SU-DHL-6 (cell line): ENCODE results near the gene GPD2.

Source experiments
- CTCF ChIP-seq: fragments of 200-600 bp; sonication (generic); IDR thresholded peaks from one replicate; pipeline ENCODE4 v1.5.1; 2017; ENCODE audit warnings: antibody characterized with exemption, mild to moderate bottlenecking, low read length, moderate library complexity; ENCODE audit not compliant: insufficient read depth, poor library complexity, severe bottlenecking
- EZH2phosphoT487 ChIP-seq: fragments of 200-600 bp; sonication (generic), shearing (Covaris generic); conservative IDR thresholded peaks from 2 replicates; pipeline ENCODE4 v1.6.1; 2018; ENCODE audit warnings: mild to moderate bottlenecking, antibody characterized with exemption, low read length, moderate library complexity, mixed read lengths

GRCh38 chr2:156464106-156464505 lies 27.9 kb downstream of the GPD2 start:
- TF ChIP-seq EZH2phosphoT487, result no peak
- TF ChIP-seq CTCF, result no peak
